WTC11 (cell line): Measurements from ENCODE around the gene CABP2. TPM values are rescaled to one million over a fixed set of nuclear protein-coding genes. Genes with fewer than 3 reads are reported as not detected.

ENCODE experiments used
- ATAC-seq: fragments of 200-7000 bp; cut with Tn5 transposase; 2 replicates; pipeline ENCODE4 v1.10.0; 2021; ENCODE audit warnings: mild to moderate bottlenecking, moderate library complexity
- CTCF ChIA-PET: fragments of 300-600 bp; sonication (Branson Sonifier 250); formaldehyde crosslinking; loops from one replicate; lab custom pipeline; 2021; ENCODE audit warnings: antibody characterized with exemption; lab: Charles Lee
- POLR2A ChIA-PET: fragments of 350-600 bp; sonication (Branson Sonifier 250); formaldehyde crosslinking; loops from one replicate; lab custom pipeline; 2021; ENCODE audit warnings: antibody characterized with exemption; lab: Charles Lee
- DNase-seq: peaks from one replicate; pipeline ENCODE4 v3.0.0; 2021; ENCODE audit warnings: low spot score
- H3K27ac Mint-ChIP-seq: 2 replicates; pipeline ENCODE4 v1.8.0; 2021; ENCODE audit warnings: mixed read lengths
- H3K27me3 Mint-ChIP-seq: 2 replicates; pipeline ENCODE4 v1.8.0; 2021; ENCODE audit warnings: low read depth, mild to moderate bottlenecking, moderate library complexity, mixed read lengths
- H3K36me3 Mint-ChIP-seq: 2 replicates; pipeline ENCODE4 v1.8.0; 2021; ENCODE audit warnings: mixed read lengths
- H3K4me1 Mint-ChIP-seq: 2 replicates; pipeline ENCODE4 v1.8.0; 2022; ENCODE audit warnings: mixed read lengths
- H3K4me3 Mint-ChIP-seq: 2 replicates; pipeline ENCODE4 v1.8.0; 2021; ENCODE audit warnings: mild to moderate bottlenecking, moderate library complexity, mixed read lengths
- H3K9me3 Mint-ChIP-seq: 2 replicates; pipeline ENCODE4 v1.8.0; 2021; ENCODE audit warnings: mixed read lengths
- ETV6 ChIP-seq: sonication (generic); formaldehyde crosslinking; IDR thresholded peaks from 2 replicates; pipeline ENCODE4 v1.8.1; 2022; ENCODE audit warnings: mild to moderate bottlenecking, missing genetic modification reagents
- FOXJ3 ChIP-seq: sonication (generic); formaldehyde crosslinking; IDR thresholded peaks from 2 replicates; pipeline ENCODE4 v1.9.0; 2021; ENCODE audit warnings: missing genetic modification reagents, mild to moderate bottlenecking, borderline replicate concordance
- HMGA2 ChIP-seq: fragments of 250-450 bp; sonication (Bioruptor Pico); IDR thresholded peaks from 2 replicates; pipeline ENCODE4 v1.4.0; 2021; ENCODE audit warnings: mild to moderate bottlenecking, moderate library complexity
- NFE2L1 ChIP-seq: sonication (generic); formaldehyde crosslinking; IDR thresholded peaks from 2 replicates; pipeline ENCODE4 v1.8.1; 2023; ENCODE audit warnings: missing genetic modification reagents
- NFYB ChIP-seq: sonication (generic); formaldehyde crosslinking; conservative IDR thresholded peaks from 2 replicates; pipeline ENCODE4 v1.8.0; 2022; ENCODE audit warnings: low read depth, missing genetic modification reagents
- PRRX2 ChIP-seq: fragments of 250-450 bp; sonication (Bioruptor Pico); IDR thresholded peaks from 2 replicates; pipeline ENCODE4 v1.8.0; 2021; ENCODE audit warnings: mild to moderate bottlenecking
- TP53 ChIP-seq: sonication (generic); formaldehyde crosslinking; IDR thresholded peaks from 2 replicates; pipeline ENCODE4 v1.8.1; 2023; ENCODE audit warnings: mild to moderate bottlenecking, missing genetic modification reagents
- ZNF121 ChIP-seq: sonication (generic); formaldehyde crosslinking; IDR thresholded peaks from 2 replicates; pipeline ENCODE4 v1.8.0; 2023; ENCODE audit warnings: missing genetic modification reagents
- ZNF263 ChIP-seq: sonication (generic); formaldehyde crosslinking; IDR thresholded peaks from 2 replicates; pipeline ENCODE4 v1.8.1; 2022; ENCODE audit warnings: low read depth, mild to moderate bottlenecking, moderate library complexity, missing genetic modification reagents
- ZNF396 ChIP-seq: fragments of 250-450 bp; sonication (Bioruptor Pico); IDR thresholded peaks from 2 replicates; pipeline ENCODE4 v1.8.0; 2021; ENCODE audit warnings: mild to moderate bottlenecking, moderate library complexity, borderline replicate concordance
- ZNF423 ChIP-seq: fragments of 250-450 bp; sonication (Bioruptor Pico); IDR thresholded peaks from 2 replicates; pipeline ENCODE4 v2.1.2; 2022; ENCODE audit warnings: mild to moderate bottlenecking, moderate library complexity
- ZNF671 ChIP-seq: fragments of 250-450 bp; sonication (Bioruptor Pico); IDR thresholded peaks from 2 replicates; pipeline ENCODE4 v1.8.0; 2021; ENCODE audit warnings: mild to moderate bottlenecking
- total RNA-seq: library from RNA; stranded (reverse); gene quantifications from 3 replicates; pipeline ENCODE4 v1.2.3, GENCODE V29; 2021
- TF ChIP-seq, protein P1 (sequence below): fragments of 250-450 bp; sonication (Bioruptor Pico); IDR thresholded peaks from 2 replicates; pipeline ENCODE4 v1.8.0; 2021; ENCODE audit warnings: mild to moderate bottlenecking
- TF ChIP-seq, protein P2 (sequence below): sonication (generic); formaldehyde crosslinking; IDR thresholded peaks from 2 replicates; pipeline ENCODE4 v1.8.0; 2023; ENCODE audit warnings: missing genetic modification reagents
- TF ChIP-seq, protein P3 (sequence below): fragments of 250-450 bp; sonication (Bioruptor Pico); IDR thresholded peaks from 2 replicates; pipeline ENCODE4 v1.9.0; 2021; ENCODE audit warnings: mild to moderate bottlenecking
- TF ChIP-seq, protein P4 (sequence below): sonication (generic); formaldehyde crosslinking; IDR thresholded peaks from 2 replicates; pipeline ENCODE4 v1.8.0; 2023; ENCODE audit warnings: missing genetic modification reagents, mild to moderate bottlenecking, borderline replicate concordance
- TF ChIP-seq, protein P5 (sequence below): sonication (generic); formaldehyde crosslinking; IDR thresholded peaks from 2 replicates; pipeline ENCODE4 v1.8.1; 2023; ENCODE audit warnings: mild to moderate bottlenecking, missing genetic modification reagents, borderline replicate concordance

CABP2 gene
- total RNA-seq, 1 experiment from 2014 or later = not detected

DNA sequence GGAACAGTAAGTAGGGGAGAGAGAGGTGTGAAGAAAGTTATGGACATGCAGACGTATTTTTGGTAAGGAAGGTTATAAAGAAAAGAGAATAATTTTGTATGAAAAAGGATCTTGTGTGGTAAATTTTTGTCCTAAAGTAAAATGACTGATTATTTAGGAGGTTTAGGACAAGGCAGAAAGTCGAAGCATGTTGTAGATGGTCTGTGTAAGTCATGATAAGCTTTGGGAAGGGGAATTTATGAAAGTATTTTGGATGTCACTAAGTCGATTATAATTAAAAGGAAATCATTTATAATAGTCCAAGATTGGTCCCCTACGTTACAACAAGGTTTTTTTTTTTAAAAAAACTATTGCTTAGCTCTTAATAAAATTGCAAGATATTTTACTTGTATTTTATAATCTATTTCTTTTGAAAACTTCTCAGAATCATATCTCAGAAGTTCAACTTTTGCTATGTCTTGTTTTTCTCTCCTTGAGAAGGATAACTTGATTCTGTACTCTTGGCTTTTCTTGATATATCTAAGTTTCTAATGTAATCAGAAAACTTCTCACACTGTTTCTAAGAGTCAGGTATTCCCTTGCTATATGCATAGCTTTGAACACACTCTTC lies 10.9 kb upstream of the CABP2 start (continued):
- TF ChIP-seq, protein P1, sequence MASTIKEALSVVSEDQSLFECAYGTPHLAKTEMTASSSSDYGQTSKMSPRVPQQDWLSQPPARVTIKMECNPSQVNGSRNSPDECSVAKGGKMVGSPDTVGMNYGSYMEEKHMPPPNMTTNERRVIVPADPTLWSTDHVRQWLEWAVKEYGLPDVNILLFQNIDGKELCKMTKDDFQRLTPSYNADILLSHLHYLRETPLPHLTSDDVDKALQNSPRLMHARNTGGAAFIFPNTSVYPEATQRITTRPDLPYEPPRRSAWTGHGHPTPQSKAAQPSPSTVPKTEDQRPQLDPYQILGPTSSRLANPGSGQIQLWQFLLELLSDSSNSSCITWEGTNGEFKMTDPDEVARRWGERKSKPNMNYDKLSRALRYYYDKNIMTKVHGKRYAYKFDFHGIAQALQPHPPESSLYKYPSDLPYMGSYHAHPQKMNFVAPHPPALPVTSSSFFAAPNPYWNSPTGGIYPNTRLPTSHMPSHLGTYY = no peak
- TF ChIP-seq, protein P2, sequence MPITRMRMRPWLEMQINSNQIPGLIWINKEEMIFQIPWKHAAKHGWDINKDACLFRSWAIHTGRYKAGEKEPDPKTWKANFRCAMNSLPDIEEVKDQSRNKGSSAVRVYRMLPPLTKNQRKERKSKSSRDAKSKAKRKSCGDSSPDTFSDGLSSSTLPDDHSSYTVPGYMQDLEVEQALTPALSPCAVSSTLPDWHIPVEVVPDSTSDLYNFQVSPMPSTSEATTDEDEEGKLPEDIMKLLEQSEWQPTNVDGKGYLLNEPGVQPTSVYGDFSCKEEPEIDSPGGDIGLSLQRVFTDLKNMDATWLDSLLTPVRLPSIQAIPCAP = no peak
- no peak for TF ChIP-seq HMGA2 (CRISPR knock-in tag)
- TF ChIP-seq NFYB (CRISPR knock-in tag) = no peak
- TF ChIP-seq, all 79 proteins: peak for 0

DNA sequence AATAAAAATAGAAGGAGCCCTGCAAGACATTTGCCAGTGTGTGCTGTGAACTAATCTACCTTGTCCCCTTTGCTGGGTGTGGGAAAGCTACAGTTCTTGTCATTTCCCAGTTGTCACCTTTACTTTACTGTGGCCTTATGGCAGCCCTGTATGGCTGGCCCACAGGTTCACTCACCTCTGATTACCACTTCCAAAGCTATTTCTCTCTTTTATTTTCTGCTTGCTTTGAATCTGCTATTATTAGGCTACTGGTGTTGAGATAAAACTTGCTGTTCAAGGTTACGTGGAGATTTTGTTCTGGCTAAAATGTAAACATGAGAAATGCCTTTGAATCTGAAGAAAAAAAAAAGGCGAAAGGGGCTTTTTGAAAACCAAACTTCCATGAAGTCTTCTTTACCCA lies 9.6 kb upstream of the CABP2 start:
- Mint-ChIP-seq H3K27ac (no peak overlapping the region), H3K9me3 (peaks cover 47% of the 10 kb centered on the region), H3K27me3 (peaks cover 28% of the 10 kb centered on the region), H3K4me3 (no peak overlapping the region), H3K36me3 (peaks cover 21% of the 10 kb centered on the region), H3K4me1 (no peaks in the 10 kb centered on the region)
- CTCF ChIA-PET = no interaction called here
- POLR2A ChIA-PET = no interaction called here
- ATAC-seq = no peak
- no peak for DNase-seq
- TF ChIP-seq ZNF423 (CRISPR knock-in tag) = no peak
- no peak for TF ChIP-seq ZNF396
- TF ChIP-seq, protein P3, sequence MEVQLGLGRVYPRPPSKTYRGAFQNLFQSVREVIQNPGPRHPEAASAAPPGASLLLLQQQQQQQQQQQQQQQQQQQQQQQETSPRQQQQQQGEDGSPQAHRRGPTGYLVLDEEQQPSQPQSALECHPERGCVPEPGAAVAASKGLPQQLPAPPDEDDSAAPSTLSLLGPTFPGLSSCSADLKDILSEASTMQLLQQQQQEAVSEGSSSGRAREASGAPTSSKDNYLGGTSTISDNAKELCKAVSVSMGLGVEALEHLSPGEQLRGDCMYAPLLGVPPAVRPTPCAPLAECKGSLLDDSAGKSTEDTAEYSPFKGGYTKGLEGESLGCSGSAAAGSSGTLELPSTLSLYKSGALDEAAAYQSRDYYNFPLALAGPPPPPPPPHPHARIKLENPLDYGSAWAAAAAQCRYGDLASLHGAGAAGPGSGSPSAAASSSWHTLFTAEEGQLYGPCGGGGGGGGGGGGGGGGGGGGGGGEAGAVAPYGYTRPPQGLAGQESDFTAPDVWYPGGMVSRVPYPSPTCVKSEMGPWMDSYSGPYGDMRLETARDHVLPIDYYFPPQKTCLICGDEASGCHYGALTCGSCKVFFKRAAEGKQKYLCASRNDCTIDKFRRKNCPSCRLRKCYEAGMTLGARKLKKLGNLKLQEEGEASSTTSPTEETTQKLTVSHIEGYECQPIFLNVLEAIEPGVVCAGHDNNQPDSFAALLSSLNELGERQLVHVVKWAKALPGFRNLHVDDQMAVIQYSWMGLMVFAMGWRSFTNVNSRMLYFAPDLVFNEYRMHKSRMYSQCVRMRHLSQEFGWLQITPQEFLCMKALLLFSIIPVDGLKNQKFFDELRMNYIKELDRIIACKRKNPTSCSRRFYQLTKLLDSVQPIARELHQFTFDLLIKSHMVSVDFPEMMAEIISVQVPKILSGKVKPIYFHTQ (CRISPR knock-in tag) = no peak
- no peak for TF ChIP-seq ZNF263 (CRISPR knock-in tag)
- TF ChIP-seq, protein P4, sequence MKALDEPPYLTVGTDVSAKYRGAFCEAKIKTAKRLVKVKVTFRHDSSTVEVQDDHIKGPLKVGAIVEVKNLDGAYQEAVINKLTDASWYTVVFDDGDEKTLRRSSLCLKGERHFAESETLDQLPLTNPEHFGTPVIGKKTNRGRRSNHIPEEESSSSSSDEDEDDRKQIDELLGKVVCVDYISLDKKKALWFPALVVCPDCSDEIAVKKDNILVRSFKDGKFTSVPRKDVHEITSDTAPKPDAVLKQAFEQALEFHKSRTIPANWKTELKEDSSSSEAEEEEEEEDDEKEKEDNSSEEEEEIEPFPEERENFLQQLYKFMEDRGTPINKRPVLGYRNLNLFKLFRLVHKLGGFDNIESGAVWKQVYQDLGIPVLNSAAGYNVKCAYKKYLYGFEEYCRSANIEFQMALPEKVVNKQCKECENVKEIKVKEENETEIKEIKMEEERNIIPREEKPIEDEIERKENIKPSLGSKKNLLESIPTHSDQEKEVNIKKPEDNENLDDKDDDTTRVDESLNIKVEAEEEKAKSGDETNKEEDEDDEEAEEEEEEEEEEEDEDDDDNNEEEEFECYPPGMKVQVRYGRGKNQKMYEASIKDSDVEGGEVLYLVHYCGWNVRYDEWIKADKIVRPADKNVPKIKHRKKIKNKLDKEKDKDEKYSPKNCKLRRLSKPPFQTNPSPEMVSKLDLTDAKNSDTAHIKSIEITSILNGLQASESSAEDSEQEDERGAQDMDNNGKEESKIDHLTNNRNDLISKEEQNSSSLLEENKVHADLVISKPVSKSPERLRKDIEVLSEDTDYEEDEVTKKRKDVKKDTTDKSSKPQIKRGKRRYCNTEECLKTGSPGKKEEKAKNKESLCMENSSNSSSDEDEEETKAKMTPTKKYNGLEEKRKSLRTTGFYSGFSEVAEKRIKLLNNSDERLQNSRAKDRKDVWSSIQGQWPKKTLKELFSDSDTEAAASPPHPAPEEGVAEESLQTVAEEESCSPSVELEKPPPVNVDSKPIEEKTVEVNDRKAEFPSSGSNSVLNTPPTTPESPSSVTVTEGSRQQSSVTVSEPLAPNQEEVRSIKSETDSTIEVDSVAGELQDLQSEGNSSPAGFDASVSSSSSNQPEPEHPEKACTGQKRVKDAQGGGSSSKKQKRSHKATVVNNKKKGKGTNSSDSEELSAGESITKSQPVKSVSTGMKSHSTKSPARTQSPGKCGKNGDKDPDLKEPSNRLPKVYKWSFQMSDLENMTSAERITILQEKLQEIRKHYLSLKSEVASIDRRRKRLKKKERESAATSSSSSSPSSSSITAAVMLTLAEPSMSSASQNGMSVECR (CRISPR knock-in tag) = no peak
- no peak for TF ChIP-seq ZNF671 (CRISPR knock-in tag)
- no peak for TF ChIP-seq TP53 (CRISPR knock-in tag)
- TF ChIP-seq NFE2L1 (CRISPR knock-in tag) = no peak
- TF ChIP-seq, protein P5, sequence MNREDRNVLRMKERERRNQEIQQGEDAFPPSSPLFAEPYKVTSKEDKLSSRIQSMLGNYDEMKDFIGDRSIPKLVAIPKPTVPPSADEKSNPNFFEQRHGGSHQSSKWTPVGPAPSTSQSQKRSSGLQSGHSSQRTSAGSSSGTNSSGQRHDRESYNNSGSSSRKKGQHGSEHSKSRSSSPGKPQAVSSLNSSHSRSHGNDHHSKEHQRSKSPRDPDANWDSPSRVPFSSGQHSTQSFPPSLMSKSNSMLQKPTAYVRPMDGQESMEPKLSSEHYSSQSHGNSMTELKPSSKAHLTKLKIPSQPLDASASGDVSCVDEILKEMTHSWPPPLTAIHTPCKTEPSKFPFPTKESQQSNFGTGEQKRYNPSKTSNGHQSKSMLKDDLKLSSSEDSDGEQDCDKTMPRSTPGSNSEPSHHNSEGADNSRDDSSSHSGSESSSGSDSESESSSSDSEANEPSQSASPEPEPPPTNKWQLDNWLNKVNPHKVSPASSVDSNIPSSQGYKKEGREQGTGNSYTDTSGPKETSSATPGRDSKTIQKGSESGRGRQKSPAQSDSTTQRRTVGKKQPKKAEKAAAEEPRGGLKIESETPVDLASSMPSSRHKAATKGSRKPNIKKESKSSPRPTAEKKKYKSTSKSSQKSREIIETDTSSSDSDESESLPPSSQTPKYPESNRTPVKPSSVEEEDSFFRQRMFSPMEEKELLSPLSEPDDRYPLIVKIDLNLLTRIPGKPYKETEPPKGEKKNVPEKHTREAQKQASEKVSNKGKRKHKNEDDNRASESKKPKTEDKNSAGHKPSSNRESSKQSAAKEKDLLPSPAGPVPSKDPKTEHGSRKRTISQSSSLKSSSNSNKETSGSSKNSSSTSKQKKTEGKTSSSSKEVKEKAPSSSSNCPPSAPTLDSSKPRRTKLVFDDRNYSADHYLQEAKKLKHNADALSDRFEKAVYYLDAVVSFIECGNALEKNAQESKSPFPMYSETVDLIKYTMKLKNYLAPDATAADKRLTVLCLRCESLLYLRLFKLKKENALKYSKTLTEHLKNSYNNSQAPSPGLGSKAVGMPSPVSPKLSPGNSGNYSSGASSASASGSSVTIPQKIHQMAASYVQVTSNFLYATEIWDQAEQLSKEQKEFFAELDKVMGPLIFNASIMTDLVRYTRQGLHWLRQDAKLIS (CRISPR knock-in tag) = no peak
- no peak for TF ChIP-seq FOXJ3 (CRISPR knock-in tag)
- TF ChIP-seq ETV6 (CRISPR knock-in tag) = no peak
- TF ChIP-seq, protein P2 = no peak
- no peak for TF ChIP-seq ZNF121 (CRISPR knock-in tag)
- TF ChIP-seq PRRX2 (CRISPR knock-in tag) = no peak
